Measurements from ENCODE around the gene FNIP1. TPM values are rescaled to one million over a fixed set of nuclear protein-coding genes. Genes with fewer than 3 reads are reported as not detected.

The FNIP1 gene
- polyA plus RNA-seq, 1 donor from 2014 or later, result 18.1 TPM

DNA sequence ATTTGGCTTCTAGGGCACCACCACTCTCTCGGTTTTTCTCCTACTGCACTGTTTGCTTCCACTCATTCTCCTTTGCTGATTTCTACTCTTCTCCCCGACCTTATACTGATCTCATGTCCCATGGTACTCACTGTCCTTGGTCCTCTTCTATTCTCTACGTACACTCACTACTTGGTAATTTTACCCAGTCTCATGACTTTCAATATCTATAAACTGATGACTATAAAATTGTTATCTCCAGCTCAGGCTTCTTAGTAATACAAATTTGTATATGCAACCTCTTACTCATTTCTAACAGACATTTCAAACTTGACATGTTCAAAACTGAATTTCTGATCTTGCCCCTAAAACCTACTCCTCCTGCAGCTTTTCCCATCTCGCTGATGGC lies 165.9 kb downstream of the FNIP1 start:
- peaks cover 45% of the 10 kb centered on the region for H3K79me2 ChIP-seq (replicated peaks; ENCODE audit: insufficient read depth, low read length)
- H3K9ac ChIP-seq (ENCODE audit: low read length), result no peak overlapping the region
- no peak overlapping the region for H2AFZ ChIP-seq (ENCODE audit: low read depth, low read length)
- H3K27ac ChIP-seq (ENCODE audit: low read length), result no peak overlapping the region
- no peak overlapping the region for H3K4me2 ChIP-seq (ENCODE audit: low read length)
- H3F3A ChIP-seq (ENCODE audit: insufficient read depth, low read length, poor library complexity, severe bottlenecking), result peaks cover 6% of the 10 kb centered on the region
- H3K27me3 ChIP-seq (ENCODE audit: insufficient read depth, low read depth, low read length), result no peaks in the 10 kb centered on the region
- no peak for TF ChIP-seq CTCF (IDR thresholded peaks at IDR 0.05; ENCODE audit: poor library complexity, severe bottlenecking)
- TF ChIP-seq EP300 (conservative IDR thresholded peaks at IDR 0.05; ENCODE audit: poor library complexity, severe bottlenecking), result no peak
- no peak for TF ChIP-seq POLR2AphosphoS5 (IDR thresholded peaks at IDR 0.05)
- TF ChIP-seq, protein P1, sequence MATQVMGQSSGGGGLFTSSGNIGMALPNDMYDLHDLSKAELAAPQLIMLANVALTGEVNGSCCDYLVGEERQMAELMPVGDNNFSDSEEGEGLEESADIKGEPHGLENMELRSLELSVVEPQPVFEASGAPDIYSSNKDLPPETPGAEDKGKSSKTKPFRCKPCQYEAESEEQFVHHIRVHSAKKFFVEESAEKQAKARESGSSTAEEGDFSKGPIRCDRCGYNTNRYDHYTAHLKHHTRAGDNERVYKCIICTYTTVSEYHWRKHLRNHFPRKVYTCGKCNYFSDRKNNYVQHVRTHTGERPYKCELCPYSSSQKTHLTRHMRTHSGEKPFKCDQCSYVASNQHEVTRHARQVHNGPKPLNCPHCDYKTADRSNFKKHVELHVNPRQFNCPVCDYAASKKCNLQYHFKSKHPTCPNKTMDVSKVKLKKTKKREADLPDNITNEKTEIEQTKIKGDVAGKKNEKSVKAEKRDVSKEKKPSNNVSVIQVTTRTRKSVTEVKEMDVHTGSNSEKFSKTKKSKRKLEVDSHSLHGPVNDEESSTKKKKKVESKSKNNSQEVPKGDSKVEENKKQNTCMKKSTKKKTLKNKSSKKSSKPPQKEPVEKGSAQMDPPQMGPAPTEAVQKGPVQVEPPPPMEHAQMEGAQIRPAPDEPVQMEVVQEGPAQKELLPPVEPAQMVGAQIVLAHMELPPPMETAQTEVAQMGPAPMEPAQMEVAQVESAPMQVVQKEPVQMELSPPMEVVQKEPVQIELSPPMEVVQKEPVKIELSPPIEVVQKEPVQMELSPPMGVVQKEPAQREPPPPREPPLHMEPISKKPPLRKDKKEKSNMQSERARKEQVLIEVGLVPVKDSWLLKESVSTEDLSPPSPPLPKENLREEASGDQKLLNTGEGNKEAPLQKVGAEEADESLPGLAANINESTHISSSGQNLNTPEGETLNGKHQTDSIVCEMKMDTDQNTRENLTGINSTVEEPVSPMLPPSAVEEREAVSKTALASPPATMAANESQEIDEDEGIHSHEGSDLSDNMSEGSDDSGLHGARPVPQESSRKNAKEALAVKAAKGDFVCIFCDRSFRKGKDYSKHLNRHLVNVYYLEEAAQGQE (IDR thresholded peaks at IDR 0.05; ENCODE audit: borderline replicate concordance), result no peak
- no peak for TF ChIP-seq RAD21 (conservative IDR thresholded peaks at IDR 0.05)
- no peak for TF ChIP-seq EZH2 (IDR thresholded peaks at IDR 0.05; ENCODE audit: borderline replicate concordance, insufficient read depth, low read length, poor library complexity, severe bottlenecking)
- no peak for TF ChIP-seq SMC3 (conservative IDR thresholded peaks at IDR 0.05; ENCODE audit: poor library complexity)
- H3K9me2 ChIP-seq (ENCODE audit: insufficient read depth, low read length), result no peaks in the 10 kb centered on the region
- H3K9me3 ChIP-seq (ENCODE audit: low read length), result no peaks in the 10 kb centered on the region
- no peaks in the 10 kb centered on the region for H4K20me1 ChIP-seq (ENCODE audit: insufficient read depth)
- no peaks in the 10 kb centered on the region for H3K36me3 ChIP-seq (ENCODE audit: insufficient read depth, low read length)
- no peak overlapping the region for H3K4me3 ChIP-seq (ENCODE audit: low read length)

DNA sequence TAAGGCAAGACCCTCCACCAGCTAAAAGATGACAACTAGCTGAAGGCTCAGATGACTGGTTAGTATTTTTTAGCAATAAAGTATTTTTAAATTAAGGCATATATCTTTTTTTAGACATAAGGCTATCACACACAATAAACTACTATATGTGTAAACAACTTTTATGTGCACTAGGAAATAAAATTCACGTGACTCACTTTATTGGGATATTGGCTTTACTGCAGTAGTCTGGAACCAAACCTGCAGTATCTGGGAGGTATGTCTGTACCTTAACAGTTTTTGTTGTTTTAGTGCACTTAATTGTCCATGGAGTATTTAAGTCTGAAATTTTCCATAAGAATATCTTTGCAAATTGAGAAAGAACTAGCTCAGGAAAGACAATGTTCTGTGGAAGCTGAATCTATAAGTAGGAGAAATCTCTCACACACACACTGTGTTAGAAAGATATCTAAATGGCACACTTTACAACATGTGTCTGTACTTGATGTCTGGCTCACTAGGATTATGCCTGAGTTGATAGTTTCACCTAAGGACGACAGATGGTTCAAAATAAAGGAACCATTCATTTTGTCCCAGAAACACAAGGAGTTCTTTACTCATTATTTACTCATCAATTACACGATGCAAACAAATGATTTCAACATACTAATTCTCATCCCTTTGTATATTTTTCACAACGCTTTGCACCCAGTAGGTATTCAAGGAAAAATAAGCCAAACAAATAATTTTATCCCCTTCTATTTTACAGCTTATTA lies 166.4 kb downstream of the FNIP1 start:
- TF ChIP-seq EZH2 (IDR thresholded peaks at IDR 0.05; ENCODE audit: borderline replicate concordance, insufficient read depth, low read length, poor library complexity, severe bottlenecking), result no peak
- TF ChIP-seq RAD21 (conservative IDR thresholded peaks at IDR 0.05), result no peak
- TF ChIP-seq CTCF (IDR thresholded peaks at IDR 0.05; ENCODE audit: poor library complexity, severe bottlenecking), result no peak
- TF ChIP-seq MXI1 (conservative IDR thresholded peaks at IDR 0.05; ENCODE audit: poor library complexity, severe bottlenecking), result no peak
- TF ChIP-seq POLR2AphosphoS5 (IDR thresholded peaks at IDR 0.05), result no peak
- no peak for TF ChIP-seq SMC3 (conservative IDR thresholded peaks at IDR 0.05; ENCODE audit: poor library complexity)
- TF ChIP-seq, protein P1 (IDR thresholded peaks at IDR 0.05; ENCODE audit: borderline replicate concordance), result no peak
- TF ChIP-seq EP300 (conservative IDR thresholded peaks at IDR 0.05; ENCODE audit: poor library complexity, severe bottlenecking), result no peak
- no peak for TF ChIP-seq TAF1 (IDR thresholded peaks at IDR 0.05; ENCODE audit: low read depth)
- Histone ChIP-seq H3K27me3 (ENCODE audit: insufficient read depth, low read depth, low read length) (no peaks in the 10 kb centered on the region), H4K20me1 (ENCODE audit: insufficient read depth) (no peaks in the 10 kb centered on the region), H3K9me2 (ENCODE audit: insufficient read depth, low read length) (no peaks in the 10 kb centered on the region), H3F3A (ENCODE audit: insufficient read depth, low read length, poor library complexity, severe bottlenecking) (peaks cover under 1% of the 10 kb centered on the region), H2AFZ (ENCODE audit: low read depth, low read length) (no peak overlapping the region), H3K36me3 (ENCODE audit: insufficient read depth, low read length) (no peaks in the 10 kb centered on the region), H3K79me2 (replicated peaks; ENCODE audit: insufficient read depth, low read length) (peaks cover 48% of the 10 kb centered on the region), H3K9me3 (ENCODE audit: low read length) (no peaks in the 10 kb centered on the region), H3K27ac (ENCODE audit: low read length) (no peak overlapping the region), H3K4me2 (ENCODE audit: low read length) (no peak overlapping the region), H3K9ac (ENCODE audit: low read length) (no peak overlapping the region), H3K4me3 (ENCODE audit: low read length) (no peak overlapping the region)

Data from neural cell (in vitro differentiated cells).